HCT116 (cell line): ENCODE data around the gene ANXA2R. TPM values are rescaled to one million over a fixed set of nuclear protein-coding genes. Genes with fewer than 3 reads are reported as not detected.

Experiments
- ATAC-seq: fragments of 200-7000 bp; cut with Tn5 transposase; 2 replicates; pipeline ENCODE4 v1.9.1; 2020; ENCODE audit warnings: mild to moderate bottlenecking, moderate library complexity
- BruUV-seq: library from RNA; stranded (reverse); fragments of 400-500 nt; replicated peaks from 2 replicates; lab custom pipeline; 2021; lab: Mats Ljungman, UMichigan
- CTCF ChIA-PET: fragments of 300-600 bp; sonication (Branson Sonifier 250); formaldehyde crosslinking; loops from one replicate; lab custom pipeline; 2021; ENCODE audit warnings: antibody characterized with exemption; lab: Charles Lee
- POLR2A ChIA-PET: fragments of 300-600, 350-600 bp; sonication (Branson Sonifier 250); formaldehyde crosslinking; loops from one replicate; lab custom pipeline; 2021; ENCODE audit warnings: antibody characterized with exemption; lab: Charles Lee
- RAD21 ChIA-PET, 2 experiments: fragments of 300-600 bp; sonication (Branson Sonifier 250); formaldehyde crosslinking; loops; one replicate each; lab custom pipeline; 2023; ENCODE audit warnings: low total read pairs in 2 of 2; ENCODE audit not compliant: uncharacterized antibody in 2 of 2, unreplicated experiment in 2 of 2, low non-redundant PET in 1 of 2; lab: Charles Lee
- DNase-seq: peaks from one replicate; pipeline ENCODE4 v3.0.0-alpha.2; 2010; ENCODE audit warnings: low read depth, low spot score
- H2AFZ ChIP-seq: fragments of 200-600 bp; shearing (Covaris generic), sonication (generic); 2 replicates; pipeline ENCODE4 v1.6.1; 2017; ENCODE audit warnings: low read depth, mixed run types, mixed read lengths, antibody characterized with exemption, low read length; ENCODE audit not compliant: poor library complexity, severe bottlenecking
- H3K27ac ChIP-seq: 2 replicates; pipeline ENCODE4 v1.5.1; 2012; ENCODE audit warnings: low read depth, low read length
- H3K27me3 ChIP-seq: fragments of 200-600 bp; sonication (generic); 2 replicates; pipeline ENCODE4 v1.6.1; 2016; ENCODE audit warnings: mixed run types, low read length, mixed read lengths; ENCODE audit not compliant: insufficient read depth
- H3K36me3 ChIP-seq, 2 experiments: fragments of 200-500 bp in 1 of 2; fragments of 200-600 bp in 1 of 2; sonication (Bioruptor generic) in 1 of 2; sonication (generic) in 1 of 2; 2 replicates each; pipeline versions ENCODE4 v1.5.1 to v1.6.1; 2014 to 2016; ENCODE audit warnings: low read length in 2 of 2, inconsistent platforms in 1 of 2, mixed read lengths in 1 of 2, mixed run types in 1 of 2; ENCODE audit not compliant: insufficient read depth in 2 of 2, control insufficient read depth in 1 of 2
- H3K4me1 ChIP-seq, 2 experiments: fragments of 200-600 bp in 1 of 2; sonication (generic) in 1 of 2; 2 replicates each; pipeline versions ENCODE4 v1.5.1 to v1.6.1; 2012 to 2017; ENCODE audit warnings: low read length in 2 of 2, inconsistent platforms in 1 of 2, mild to moderate bottlenecking in 1 of 2, mixed read lengths in 1 of 2, mixed run types in 1 of 2, moderate library complexity in 1 of 2; ENCODE audit not compliant: insufficient read depth in 2 of 2, control insufficient read depth in 1 of 2
- H3K4me2 ChIP-seq: fragments of 200-600 bp; sonication (generic); 2 replicates; pipeline ENCODE4 v1.6.1; 2017; ENCODE audit warnings: mixed run types, low read length, mixed read lengths
- H3K4me3 ChIP-seq, 2 experiments: fragments of 200-600 bp in 1 of 2; sonication (generic) in 1 of 2; replicated peaks in 1 of 2; 2 replicates each; pipeline ENCODE4 v1.5.1; 2011 to 2016; ENCODE audit warnings: low read length in 2 of 2, control low read depth in 1 of 2, low read depth in 1 of 2, mild to moderate bottlenecking in 1 of 2, mixed read lengths in 1 of 2, mixed run types in 1 of 2
- H3K79me2 ChIP-seq: fragments of 200-600 bp; sonication (generic); 2 replicates; pipeline ENCODE4 v1.6.1; 2017; ENCODE audit warnings: mild to moderate bottlenecking, mixed run types, low read length, moderate library complexity, mixed read lengths; ENCODE audit not compliant: insufficient read depth
- H3K9ac ChIP-seq: fragments of 200-600 bp; sonication (generic); 2 replicates; pipeline ENCODE4 v1.6.1; 2016; ENCODE audit warnings: low read length, mixed read lengths
- H3K9me2 ChIP-seq: fragments of 200-600 bp; sonication (generic), shearing (Covaris generic); 2 replicates; pipeline ENCODE4 v1.6.1; 2017; ENCODE audit warnings: mixed run types, mild to moderate bottlenecking, moderate library complexity; ENCODE audit not compliant: insufficient read depth
- H3K9me3 ChIP-seq, 2 experiments: fragments of 200-500 bp in 1 of 2; fragments of 200-600 bp in 1 of 2; sonication (Bioruptor generic) in 1 of 2; sonication (generic) in 1 of 2; 2 replicates each; pipeline ENCODE4 v1.6.1; 2014 to 2017; ENCODE audit warnings: low read length in 2 of 2, mixed read lengths in 2 of 2, inconsistent platforms in 1 of 2, low read depth in 1 of 2, mild to moderate bottlenecking in 1 of 2, mixed run types in 1 of 2, moderate library complexity in 1 of 2; ENCODE audit not compliant: control insufficient read depth in 1 of 2, insufficient read depth in 1 of 2
- H4K20me1 ChIP-seq: fragments of 200-600 bp; sonication (generic), shearing (Covaris generic); 2 replicates; pipeline ENCODE4 v1.6.1; 2017; ENCODE audit warnings: mixed run types, mild to moderate bottlenecking, moderate library complexity; ENCODE audit not compliant: insufficient read depth
- POLR2A ChIP-seq: IDR thresholded peaks from 2 replicates; pipeline ENCODE4 v1.7.0; 2011; ENCODE audit warnings: borderline replicate concordance; ENCODE audit not compliant: insufficient read depth, insufficient read length; ENCODE audit errors: extremely low read depth
- POLR2AphosphoS5 ChIP-seq: IDR thresholded peaks from 2 replicates; pipeline ENCODE4 v1.6.1; 2011; ENCODE audit warnings: mild to moderate bottlenecking, low read depth, low read length, moderate library complexity
- SP1 ChIP-seq: IDR thresholded peaks from 2 replicates; pipeline ENCODE4 v1.6.1; 2012; ENCODE audit warnings: low read depth
- SRF ChIP-seq: IDR thresholded peaks from 2 replicates; pipeline ENCODE4 v1.6.1; 2012; ENCODE audit warnings: low read depth
- TCF7L2 ChIP-seq: IDR thresholded peaks from 2 replicates; pipeline ENCODE4 v1.7.0; 2011; ENCODE audit warnings: borderline replicate concordance, inconsistent platforms; ENCODE audit not compliant: insufficient read depth, insufficient read length; ENCODE audit errors: extremely low read depth
- ZFX ChIP-seq: fragments of 450-650 bp; IDR thresholded peaks from 2 replicates; pipeline ENCODE4 v1.6.1; 2017
- ZNF274 ChIP-seq: fragments of 200-500 bp; sonication (Bioruptor generic); IDR thresholded peaks from 2 replicates; pipeline ENCODE4 v1.6.1; 2014; ENCODE audit warnings: mild to moderate bottlenecking, low read depth, low read length, inconsistent platforms
- intact Hi-C: fragments of 100-400 bp; cut with micrococcal nuclease; formaldehyde crosslinking; loops from 2 replicates; pipeline ENCODE4 v1.10.0; 2022
- total RNA-seq: library from RNA; stranded (reverse); gene quantifications from one replicate; pipeline ENCODE4 v1.2.1, GENCODE V29; 2021; ENCODE audit not compliant: unreplicated experiment

ANXA2R gene
- total RNA-seq, 1 experiment from 2014 or later: 0.37 TPM

GRCh38 chr5:42990892-42991291 lies 49.2 kb downstream of the ANXA2R start:
- no peak overlapping the region for H3K4me2 ChIP-seq
- RAD21 ChIA-PET: no interaction called here
- no peaks in the 10 kb centered on the region; a peak in 1 of 4 replicates for H3K9me3 ChIP-seq
- DNase-seq (no peak), ATAC-seq (no peak)
- no peaks in the 10 kb centered on the region for H4K20me1 ChIP-seq
- H3K4me1 ChIP-seq: peaks cover 9 to 37% of the 10 kb centered on the region in 2 experiments; a peak in 3 of 4 replicates
- no peak overlapping the region for H3K4me3 ChIP-seq
- intact Hi-C loops: loop anchor here (5.0 kb wide), 1 partner anchor 131 kb away; the partner anchor contains the start of gene ZNF131
- CTCF ChIA-PET: no interaction called here
- H3K9me2 ChIP-seq: no peaks in the 10 kb centered on the region
- no peak overlapping the region for H2AFZ ChIP-seq
- H3K9ac ChIP-seq: no peak overlapping the region
- POLR2A ChIA-PET: no interaction called here
- no peaks in the 10 kb centered on the region for H3K27me3 ChIP-seq
- no peak overlapping the region for H3K27ac ChIP-seq
- TF ChIP-seq ZFX (no peak), POLR2A (no peak), TCF7L2 (no peak), ZNF274 (no peak), POLR2AphosphoS5 (no peak), SRF (no peak), SP1 (no peak)
- TF ChIP-seq, all 23 proteins: peak for 0
- Histone ChIP-seq H3K36me3 (no peaks in the 10 kb centered on the region), H3K79me2 (no peaks in the 10 kb centered on the region)
- no TSS peak for BruUV-seq

Other genes with a start within 250 kb of the ANXA2R start
- gene SELENOP, start 228.4 kb downstream of the ANXA2R start, total RNA-seq: 11.4 TPM
- gene ZNF131, start 80.6 kb upstream of the ANXA2R start, total RNA-seq: 34.1 TPM
- gene NIM1K, start 151.9 kb upstream of the ANXA2R start, total RNA-seq: 0.44 TPM